ENCODE measurements around the gene ZC3H18.

DNA sequence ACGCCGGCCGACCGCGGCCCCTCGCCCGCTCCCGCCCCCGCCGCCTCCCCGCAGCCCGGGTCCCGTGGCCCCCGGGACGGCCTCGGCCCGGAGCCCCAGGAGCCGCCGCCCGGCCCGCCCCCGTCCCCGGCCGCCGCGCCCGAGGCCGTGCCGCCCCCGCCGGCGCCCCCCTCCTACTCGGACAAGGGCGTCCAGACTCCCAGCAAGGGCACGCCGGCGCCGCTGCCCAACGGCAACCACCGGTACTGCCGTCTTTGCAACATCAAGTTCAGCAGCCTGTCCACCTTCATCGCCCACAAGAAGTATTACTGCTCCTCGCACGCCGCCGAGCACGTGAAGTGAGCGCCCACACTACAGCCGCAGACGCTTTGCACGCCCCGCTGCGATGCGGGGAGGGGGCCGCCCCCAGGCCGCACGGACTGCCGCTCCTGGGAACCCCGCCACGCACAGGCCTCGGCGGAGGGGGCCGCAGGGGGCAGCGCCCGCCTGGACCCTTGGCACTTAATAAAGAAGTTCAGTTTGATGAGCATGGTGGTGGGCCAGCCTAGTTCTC, 35.5 kb upstream of the ZC3H18 start:
- TF ChIP-seq CTCF (IDR thresholded peaks at IDR 0.05) (peak; percentile 21), ZFX (IDR thresholded peaks at IDR 0.05; ENCODE audit: borderline replicate concordance) (no peak)
